HG02870 (cell line): ENCODE data around the gene TVP23C.
"Not testable (repeated sequence)": the region's sequence is repeated elsewhere in the genome, so short reads cannot be mapped to it uniquely, and the experiment has no call there.

Experiments used
- ATAC-seq: cut with Tn5 transposase; IDR thresholded peaks from one replicate; pipeline ENCODE4 v1.9.1; 2021; ENCODE audit warnings: mild to moderate bottlenecking, moderate library complexity; ENCODE audit not compliant: unreplicated experiment

The TVP23C gene

GRCh38 chr17:15563375-15563857 is at the start of gene TVP23C:
TSS of gene TVP23C (minus strand) at chr17:15563483. CDS start at chr17:15563448, 35 bp downstream.
- ATAC-seq = peak; percentile 85

DNA sequence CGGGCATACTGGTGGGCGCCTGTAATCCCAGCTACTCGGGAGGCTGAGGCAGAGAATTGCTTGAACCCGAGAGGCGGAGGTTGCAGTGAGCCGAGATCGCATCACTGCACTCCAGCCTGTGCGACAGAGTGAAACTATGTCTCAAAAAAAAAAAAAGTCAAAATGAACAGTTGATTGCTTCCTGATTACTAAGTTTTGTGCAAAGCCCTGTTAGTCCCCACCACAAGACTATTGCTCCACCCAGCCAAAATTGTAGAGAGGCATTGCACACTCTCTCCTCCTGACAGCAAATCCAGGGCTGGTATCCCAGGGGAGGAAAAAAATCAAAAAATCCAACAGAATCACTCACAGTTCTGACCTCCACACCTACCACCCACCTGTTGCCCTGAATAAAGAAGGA is 29.7 kb upstream of the TVP23C start:
- ATAC-seq = not testable (repeated sequence)

DNA sequence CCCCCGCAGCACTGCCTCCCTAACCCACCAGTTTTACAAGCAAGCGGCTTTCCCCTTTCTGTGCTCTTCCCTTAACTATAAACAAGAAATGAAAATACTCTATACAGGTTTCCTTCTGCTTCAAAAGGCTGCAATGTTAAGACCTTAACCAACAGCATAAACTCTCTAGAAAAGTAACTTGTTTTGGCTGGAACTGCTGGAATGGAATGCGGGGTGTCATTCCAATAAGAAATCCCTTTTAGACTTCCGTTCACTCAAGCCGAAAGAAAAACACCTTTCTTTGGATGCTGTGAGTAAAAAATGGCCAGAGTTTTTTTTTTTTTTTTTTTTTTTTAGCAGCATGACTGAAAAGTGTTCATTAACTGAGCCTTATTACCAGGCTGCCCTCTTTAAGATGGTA is 28.7 kb upstream of the TVP23C start:
- ATAC-seq = not testable (repeated sequence)

DNA sequence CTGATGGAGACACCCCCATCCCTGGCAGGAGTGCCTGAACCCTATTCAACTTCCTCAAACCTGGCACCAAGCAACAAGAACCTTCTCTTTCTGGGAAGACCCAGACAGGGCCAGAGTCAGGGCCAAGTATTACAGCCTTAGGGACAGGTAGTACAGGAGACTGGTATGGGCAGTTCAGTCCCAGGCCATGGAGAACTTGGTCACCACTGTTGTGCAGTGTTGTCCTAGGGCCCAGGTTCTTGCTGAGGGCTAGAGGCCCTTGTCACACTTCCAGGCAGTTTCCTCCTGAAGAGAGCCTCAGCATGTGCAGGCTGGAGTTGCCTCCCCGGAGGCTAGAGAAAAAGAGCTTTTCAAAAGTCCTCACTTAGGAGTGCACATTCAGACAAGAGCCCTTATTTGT is 27.6 kb upstream of the TVP23C start:
- not testable (repeated sequence) for ATAC-seq

DNA sequence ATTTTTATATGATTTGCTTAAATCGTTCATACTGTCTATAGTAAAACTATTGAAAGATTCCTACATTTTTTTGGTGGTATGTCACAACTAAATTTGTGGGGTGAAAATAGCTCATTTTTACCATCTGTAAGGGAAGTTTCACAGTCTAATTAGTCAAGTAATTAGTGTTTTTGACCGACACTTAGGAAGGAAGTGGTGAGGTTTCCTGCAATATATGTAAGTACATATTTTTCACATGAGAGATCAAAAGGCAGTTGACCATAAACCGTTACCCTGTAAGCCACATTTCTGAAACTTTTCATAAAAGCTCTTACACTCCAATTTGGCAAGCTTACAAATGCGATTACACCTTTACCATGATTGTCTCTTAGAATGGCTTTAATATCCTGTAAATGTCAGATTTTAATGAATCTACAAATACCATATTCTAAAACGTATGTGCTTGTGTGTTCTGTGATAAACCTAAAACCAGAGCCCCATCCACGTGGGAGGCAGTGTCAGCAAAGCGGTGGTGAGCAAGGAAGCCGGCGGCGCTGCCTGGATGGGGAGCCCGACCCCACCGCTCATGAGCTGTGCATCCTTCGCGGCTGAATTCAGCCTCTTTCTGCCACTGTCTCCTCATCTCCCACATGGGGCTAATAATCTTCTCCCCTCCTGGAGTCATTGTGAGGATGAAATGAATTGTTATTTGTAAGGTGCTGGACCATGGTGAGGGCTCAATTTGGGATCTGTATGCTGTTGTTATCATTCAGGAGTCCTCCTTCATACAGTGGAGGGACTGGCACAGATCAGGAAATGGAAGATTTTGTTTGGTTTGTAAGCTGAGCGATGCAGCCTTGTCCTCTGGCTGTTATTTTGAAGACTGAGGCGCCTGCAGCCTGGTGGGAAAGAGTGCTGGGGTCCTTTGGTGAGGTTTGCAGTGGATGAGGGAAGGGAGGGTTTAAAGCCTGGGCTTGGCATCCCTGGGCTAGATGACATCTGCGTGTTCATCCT is 26.6 kb upstream of the TVP23C start:
- peak; percentile 61 for ATAC-seq

DNA sequence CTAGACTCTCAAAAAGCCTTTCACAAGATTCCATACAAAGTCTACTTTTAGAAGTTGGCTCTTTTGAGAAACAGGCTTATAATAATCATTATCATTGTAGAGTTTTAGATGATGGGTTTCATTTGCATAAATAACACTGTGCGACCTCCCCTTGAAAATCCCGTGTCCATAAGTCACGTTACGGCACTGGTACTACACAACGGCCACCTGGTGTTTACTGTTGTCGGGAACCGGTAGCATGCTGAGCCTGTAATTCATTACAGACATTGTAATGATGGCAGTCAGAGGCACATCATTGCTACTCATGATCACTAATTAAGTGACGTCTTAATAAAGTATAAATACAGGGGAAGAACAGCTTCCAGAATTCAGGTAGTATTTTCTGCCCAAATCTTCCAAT is 24.7 kb upstream of the TVP23C start:
- not testable (repeated sequence) for ATAC-seq

GRCh38 chr17:15583313-15583712 is 20.0 kb upstream of the TVP23C start:
- not testable (repeated sequence) for ATAC-seq

- ATAC-seq = not testable (repeated sequence)
Observed at GRCh38 chr17:15581462-15581861, 18.2 kb upstream of the TVP23C start.

- ATAC-seq = not testable (repeated sequence)
Observed at GRCh38 chr17:15576848-15577247, 13.6 kb upstream of the TVP23C start.

DNA sequence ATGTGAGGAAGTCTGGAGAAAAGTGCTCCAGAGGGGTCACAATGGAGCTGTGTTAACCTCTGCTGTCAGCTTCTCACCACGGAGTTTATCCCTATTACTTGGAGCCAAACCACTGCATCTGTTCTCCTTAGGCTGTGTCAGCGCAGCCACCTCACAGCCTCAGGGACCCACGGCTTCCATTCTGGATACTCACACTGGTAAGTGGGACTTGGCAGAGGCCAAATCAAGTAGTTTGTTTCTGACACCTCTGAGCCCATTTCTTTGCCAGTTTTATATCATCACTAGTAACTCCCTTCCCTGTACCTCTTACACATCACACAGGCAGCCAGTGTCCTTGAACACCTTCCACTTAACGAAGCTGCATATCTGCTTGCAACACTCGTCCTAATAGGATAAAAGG is 11.4 kb upstream of the TVP23C start:
- not testable (repeated sequence) for ATAC-seq

DNA sequence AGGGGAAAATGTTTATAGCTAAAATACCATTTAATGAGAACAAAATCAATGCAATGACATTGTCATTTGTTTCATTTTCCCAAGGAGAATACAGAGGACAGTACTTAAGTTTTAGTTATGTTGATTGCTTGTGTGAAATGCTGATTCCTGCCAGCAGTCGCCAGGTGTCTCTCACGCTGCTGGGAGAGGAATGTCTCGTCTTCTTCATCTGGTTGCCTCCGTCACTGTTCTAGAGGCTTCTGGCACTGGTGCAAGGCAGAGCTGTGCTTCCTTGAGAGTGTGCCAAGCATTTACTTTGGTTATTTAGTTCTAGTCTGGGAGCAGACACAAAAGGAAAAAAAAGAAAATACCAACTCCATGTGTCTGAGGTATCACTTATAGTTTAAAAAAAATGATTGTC is 10.6 kb upstream of the TVP23C start:
- not testable (repeated sequence) for ATAC-seq

- peak; percentile 27 for ATAC-seq
Observed at GRCh38 chr17:15562613-15563374, 489 bp downstream of the TVP23C start.

DNA sequence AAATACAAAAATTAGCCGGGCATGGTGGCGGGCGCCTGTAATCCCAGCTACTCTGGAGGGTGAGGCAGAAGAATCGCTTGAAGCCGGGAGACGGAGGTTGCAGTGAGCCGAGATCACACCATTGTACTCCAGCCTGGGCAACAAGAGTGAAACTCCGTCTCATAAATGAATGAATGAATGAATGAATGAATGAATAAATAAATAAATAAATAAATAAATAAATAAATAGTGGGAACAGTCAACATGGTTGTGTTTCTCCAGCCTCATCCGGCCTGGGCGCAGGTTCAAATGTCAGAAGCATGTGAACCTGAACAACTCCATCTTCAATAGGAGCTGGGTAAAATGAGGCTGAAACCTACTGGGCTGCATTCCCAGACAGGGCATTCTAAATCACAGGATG is 1.8 kb downstream of the TVP23C start:
- not testable (repeated sequence) for ATAC-seq

DNA sequence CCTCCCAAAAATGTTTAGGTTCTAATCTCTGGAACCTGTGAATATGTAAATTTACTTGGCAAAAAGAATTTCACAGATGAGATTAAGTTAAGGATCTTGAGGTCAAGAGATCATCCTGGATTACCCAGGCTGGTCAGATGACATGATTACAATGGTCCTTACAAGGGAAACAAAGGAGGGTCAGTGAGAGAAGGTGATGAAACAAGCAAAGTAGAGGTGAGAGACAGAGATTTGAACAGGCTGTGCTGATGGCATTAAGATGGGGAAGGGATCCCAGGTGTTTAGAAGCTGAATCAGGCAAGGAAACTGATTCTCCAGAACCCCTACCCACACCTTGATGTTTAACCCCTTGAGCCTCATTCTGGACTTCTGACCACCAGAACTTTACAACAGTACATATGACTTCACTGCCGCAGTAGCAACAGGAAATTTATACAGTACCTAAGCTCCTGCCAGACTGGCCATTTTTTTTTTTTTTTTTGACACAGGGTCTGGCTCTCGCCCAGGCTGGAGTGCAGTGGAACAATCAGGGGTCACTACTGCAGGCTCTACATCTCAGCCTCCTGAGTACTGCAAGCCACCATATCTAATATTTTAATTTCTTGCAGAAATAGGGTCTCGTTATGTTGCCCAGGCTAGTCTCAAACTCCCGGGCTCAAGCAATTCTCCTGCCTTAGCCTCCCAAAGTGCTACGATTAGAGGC is 4.7 kb downstream of the TVP23C start:
- ATAC-seq = not testable (repeated sequence)

DNA sequence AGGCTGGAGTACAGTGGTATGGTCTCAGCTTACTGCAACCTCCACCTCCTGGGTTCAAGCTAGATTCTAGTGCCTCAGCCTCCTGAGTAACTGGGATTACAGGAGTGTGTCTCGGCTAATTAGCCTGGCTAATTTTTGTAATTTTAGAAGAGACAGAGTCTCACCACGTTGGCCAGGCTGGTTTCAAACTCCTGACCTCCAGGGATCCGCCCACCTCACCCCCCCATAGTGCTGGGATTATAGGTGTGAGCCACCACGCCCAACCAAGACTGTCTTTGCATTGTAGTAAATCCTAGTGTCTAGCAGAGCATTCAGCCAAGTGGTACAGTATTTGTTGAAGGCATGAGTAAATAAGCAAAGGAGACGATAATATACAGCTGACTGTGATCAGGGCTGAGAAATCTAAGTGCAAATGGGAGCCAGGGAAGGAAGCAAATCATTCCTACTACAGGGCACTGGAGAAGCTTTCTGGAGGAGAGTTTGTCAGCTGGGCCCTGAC is 5.9 kb downstream of the TVP23C start:
- ATAC-seq = not testable (repeated sequence)

DNA sequence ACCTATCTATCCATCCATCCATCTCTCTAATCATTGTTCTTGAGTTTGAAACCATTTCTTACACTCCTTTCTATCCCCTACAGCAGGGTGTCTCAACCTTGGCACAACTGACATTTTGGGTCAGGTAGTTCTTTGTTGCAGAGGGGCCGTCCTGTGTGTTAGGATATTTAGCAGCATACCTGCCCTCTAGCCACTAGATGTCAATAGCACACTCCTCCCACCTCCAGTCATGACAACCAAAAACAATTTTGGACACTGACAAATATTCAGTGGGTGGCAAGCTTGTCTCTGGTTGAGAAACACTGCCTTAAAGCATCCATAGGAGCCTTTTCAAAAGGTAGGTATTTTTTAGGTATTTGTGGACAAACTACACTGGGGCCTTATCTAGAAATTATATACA is 10.4 kb downstream of the TVP23C start:
- not testable (repeated sequence) for ATAC-seq

DNA sequence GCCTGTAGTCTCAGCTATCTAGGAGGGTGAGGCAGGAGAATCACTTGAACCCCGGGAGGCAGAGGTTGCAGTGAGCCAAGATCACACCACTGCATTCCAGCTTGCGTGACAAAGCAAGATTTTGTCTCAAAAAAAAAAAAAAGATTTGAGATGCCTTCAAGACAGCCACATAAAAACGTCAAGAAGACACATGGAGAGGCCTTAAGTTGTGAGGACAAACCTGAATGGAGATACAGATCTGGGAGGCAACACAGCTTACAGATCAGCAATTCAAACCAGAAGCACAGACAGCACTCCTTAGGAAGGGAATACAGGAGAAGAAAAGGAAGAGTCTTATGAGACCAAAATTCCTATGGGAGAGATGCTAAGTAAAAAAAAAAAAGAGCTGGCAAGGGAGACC is 13.7 kb downstream of the TVP23C start:
- ATAC-seq = not testable (repeated sequence)

DNA sequence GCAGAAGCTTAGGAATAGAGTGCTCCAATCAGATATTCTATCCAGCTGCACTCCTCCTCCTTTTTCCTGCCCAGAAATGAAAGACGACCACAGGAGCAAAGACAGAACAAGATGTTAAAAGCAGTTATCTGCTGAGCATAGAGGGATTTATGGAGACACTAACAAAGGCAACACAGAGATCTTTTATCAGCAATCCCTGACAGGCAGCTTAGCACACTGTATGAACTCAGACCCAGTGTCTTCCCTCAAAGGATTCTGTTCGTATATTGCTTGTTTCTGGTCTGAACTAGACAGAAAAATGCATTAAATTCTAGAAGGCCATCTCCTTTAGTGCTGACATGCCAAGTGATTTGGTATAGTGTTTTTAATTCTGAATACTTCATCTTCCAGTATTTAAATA is 16.7 kb downstream of the TVP23C start:
- not testable (repeated sequence) for ATAC-seq

DNA sequence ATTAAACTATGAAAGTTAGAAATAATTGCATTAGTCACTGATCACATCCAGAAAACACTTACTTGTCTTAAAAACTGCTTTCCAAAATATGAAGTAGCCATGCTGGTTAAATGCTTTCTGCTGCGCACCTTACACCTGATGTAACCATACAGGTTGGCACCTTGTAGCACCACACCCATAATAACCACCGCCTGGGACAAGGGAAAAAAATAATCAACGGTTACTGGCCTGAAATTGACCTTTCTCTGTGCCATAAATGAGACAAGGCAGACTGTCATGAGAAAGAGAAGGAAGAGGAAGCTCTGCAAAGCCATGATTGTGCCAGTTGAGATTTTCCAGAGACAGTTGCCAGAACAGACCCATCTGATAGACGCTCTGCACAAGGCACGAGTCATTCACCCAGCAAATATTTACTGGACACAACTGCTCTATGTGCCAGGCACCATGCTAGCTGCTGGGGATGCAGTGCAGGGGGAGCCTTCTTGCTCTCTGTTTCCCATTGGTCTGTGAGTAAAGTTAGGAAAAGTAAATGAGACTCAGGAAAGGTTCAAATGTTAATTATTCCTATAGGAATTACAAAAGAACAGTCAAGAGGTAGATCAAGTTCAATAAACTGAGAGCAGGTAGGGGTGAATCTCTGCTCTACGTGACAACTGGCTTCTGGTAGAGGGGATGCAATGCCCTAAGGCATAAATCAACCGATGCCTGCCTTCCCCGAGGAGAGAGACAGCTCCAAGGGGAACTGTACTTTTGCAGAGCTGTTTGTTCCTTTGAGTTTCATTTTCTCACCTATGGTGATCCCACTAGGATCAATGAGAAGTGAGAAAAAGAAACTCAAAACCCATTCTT is 22.7 kb downstream of the TVP23C start:
- ATAC-seq = not testable (repeated sequence)

GRCh38 chr17:15533122-15533521 is 30.2 kb downstream of the TVP23C start:
- not testable (repeated sequence) for ATAC-seq
